H9 (cell line): ENCODE data around the gene SLX4. TPM values are rescaled to one million over a fixed set of nuclear protein-coding genes. Genes with fewer than 3 reads are reported as not detected.
A peak's percentile ranks its signal among the peaks of the same experiment; 100 is the strongest.

ENCODE experiments used
- DNase-seq: peaks from one replicate; pipeline ENCODE4 v3.0.0-alpha.2; 2017
- H2AFZ ChIP-seq: one replicate; pipeline ENCODE4 v1.6.1; 2013; ENCODE audit warnings: mild to moderate bottlenecking, low read length, control low read depth, moderate library complexity
- H2AK5ac ChIP-seq: 2 replicates; pipeline ENCODE4 v1.6.1; 2013; ENCODE audit warnings: low read length, control low read depth, mixed read lengths; ENCODE audit not compliant: insufficient read length
- H2BK120ac ChIP-seq: one replicate; pipeline ENCODE4 v1.6.1; 2013; ENCODE audit warnings: low read depth, mild to moderate bottlenecking, low read length, control low read depth, inconsistent platforms; ENCODE audit not compliant: poor library complexity, severe bottlenecking
- H2BK12ac ChIP-seq: 2 replicates; pipeline ENCODE4 v1.6.1; 2013; ENCODE audit warnings: low read length, control low read depth, mixed read lengths, low read depth; ENCODE audit not compliant: insufficient read length
- H2BK15ac ChIP-seq: 2 replicates; pipeline ENCODE4 v1.6.1; 2013; ENCODE audit warnings: low read depth, low read length, control low read depth
- H2BK20ac ChIP-seq: one replicate; pipeline ENCODE4 v1.6.1; 2013; ENCODE audit warnings: low read depth, mild to moderate bottlenecking, low read length, control low read depth, inconsistent platforms; ENCODE audit not compliant: poor library complexity, severe bottlenecking
- H2BK5ac ChIP-seq: 2 replicates; pipeline ENCODE4 v1.6.1; 2013; ENCODE audit warnings: low read length, control low read depth, mixed read lengths; ENCODE audit not compliant: insufficient read length
- H3K14ac ChIP-seq: 2 replicates; pipeline ENCODE4 v1.6.1; 2013; ENCODE audit warnings: low read length, control low read depth; ENCODE audit not compliant: insufficient read depth
- H3K18ac ChIP-seq: 2 replicates; pipeline ENCODE4 v1.6.1; 2013; ENCODE audit warnings: low read depth, mild to moderate bottlenecking, mixed read lengths, low read length, control low read depth; ENCODE audit not compliant: insufficient read length
- H3K23ac ChIP-seq: 2 replicates; pipeline ENCODE4 v1.6.1; 2013; ENCODE audit warnings: low read length, control low read depth, mixed read lengths, low read depth; ENCODE audit not compliant: insufficient read length
- H3K23me2 ChIP-seq: 2 replicates; pipeline ENCODE4 v1.6.1; 2013; ENCODE audit warnings: low read depth, mild to moderate bottlenecking, mixed read lengths, low read length, control low read depth; ENCODE audit not compliant: insufficient read length, poor library complexity, severe bottlenecking
- H3K27ac ChIP-seq: 2 replicates; pipeline ENCODE4 v1.5.1; 2013; ENCODE audit warnings: low read length, control low read depth, mixed read lengths, low read depth; ENCODE audit not compliant: insufficient read length
- H3K27me3 ChIP-seq: 2 replicates; pipeline ENCODE4 v1.6.1; 2013; ENCODE audit warnings: low read length, control low read depth, inconsistent platforms; ENCODE audit not compliant: insufficient read depth
- H3K4ac ChIP-seq: 2 replicates; pipeline ENCODE4 v1.6.1; 2013; ENCODE audit warnings: low read depth, mild to moderate bottlenecking, control low read depth, inconsistent platforms, low read length, moderate library complexity
- H3K4me1 ChIP-seq: 2 replicates; pipeline ENCODE4 v1.6.1; 2013; ENCODE audit warnings: low read length, control low read depth, inconsistent platforms; ENCODE audit not compliant: insufficient read depth
- H3K4me2 ChIP-seq: 2 replicates; pipeline ENCODE4 v1.6.1; 2013; ENCODE audit warnings: low read length, control low read depth, mixed read lengths; ENCODE audit not compliant: insufficient read length, insufficient read depth
- H3K56ac ChIP-seq: 2 replicates; pipeline ENCODE4 v1.6.1; 2013; ENCODE audit warnings: low read depth, mild to moderate bottlenecking, mixed read lengths, low read length, control low read depth; ENCODE audit not compliant: insufficient read length
- H3K79me1 ChIP-seq: 2 replicates; pipeline ENCODE4 v1.6.1; 2013; ENCODE audit warnings: low read depth, mild to moderate bottlenecking, moderate library complexity, low read length, control low read depth, inconsistent platforms; ENCODE audit not compliant: insufficient read depth, poor library complexity, severe bottlenecking
- H3K79me2 ChIP-seq: 2 replicates; pipeline ENCODE4 v1.6.1; 2013; ENCODE audit warnings: low read length, control low read depth, inconsistent platforms; ENCODE audit not compliant: insufficient read depth
- H3K9ac ChIP-seq: 2 replicates; pipeline ENCODE4 v1.6.1; 2013; ENCODE audit warnings: low read length, control low read depth, mixed read lengths; ENCODE audit not compliant: insufficient read length; ENCODE audit errors: extremely low read depth
- H3K9me3 ChIP-seq: one replicate; pipeline ENCODE4 v1.6.1; 2013; ENCODE audit warnings: low read depth, low read length, inconsistent platforms; ENCODE audit not compliant: control insufficient read depth
- H3T11ph ChIP-seq: one replicate; pipeline ENCODE4 v1.6.1; 2013; ENCODE audit warnings: mild to moderate bottlenecking, low read length, control low read depth, inconsistent platforms
- H4K20me1 ChIP-seq: one replicate; pipeline ENCODE4 v1.6.1; 2013; ENCODE audit not compliant: control insufficient read depth, insufficient read length, insufficient read depth
- H4K5ac ChIP-seq: 2 replicates; pipeline ENCODE4 v1.6.1; 2013; ENCODE audit warnings: low read depth, mild to moderate bottlenecking, mixed read lengths, low read length, control low read depth; ENCODE audit not compliant: insufficient read length
- H4K8ac ChIP-seq: replicated peaks from 2 replicates; pipeline ENCODE4 v1.6.1; 2013; ENCODE audit warnings: low read length, control low read depth, mixed read lengths, low read depth; ENCODE audit not compliant: insufficient read length
- H4K91ac ChIP-seq: 2 replicates; pipeline ENCODE4 v1.6.1; 2013; ENCODE audit warnings: low read depth, mild to moderate bottlenecking, moderate library complexity, mixed read lengths, low read length, control low read depth; ENCODE audit not compliant: insufficient read length
- H3K27ac Mint-ChIP-seq, 3 experiments: 2 replicates in 2 of 3; 3 replicates in 1 of 3; pipeline ENCODE4 v1.8.0; 2020 to 2021; ENCODE audit warnings: mixed read lengths in 3 of 3, mild to moderate bottlenecking in 1 of 3, moderate library complexity in 1 of 3
- H3K27me3 Mint-ChIP-seq: 2 replicates; pipeline ENCODE4 v1.8.0; 2021; ENCODE audit warnings: low read depth, mild to moderate bottlenecking, moderate library complexity, mixed read lengths
- H3K36me3 Mint-ChIP-seq, 3 experiments: 2 replicates in 2 of 3; 3 replicates in 1 of 3; pipeline ENCODE4 v1.8.0; 2020 to 2021; ENCODE audit warnings: low read depth in 3 of 3, mixed read lengths in 3 of 3; ENCODE audit not compliant: insufficient read depth in 1 of 3
- H3K4me1 Mint-ChIP-seq, 2 experiments: 2 replicates each; pipeline ENCODE4 v1.8.0; 2020; ENCODE audit warnings: mixed read lengths in 2 of 2
- H3K4me3 Mint-ChIP-seq, 2 experiments: 2 replicates in 1 of 2; 3 replicates in 1 of 2; pipeline ENCODE4 v1.8.0; 2020 to 2021; ENCODE audit warnings: mild to moderate bottlenecking in 2 of 2, mixed read lengths in 2 of 2, moderate library complexity in 1 of 2
- H3K9me3 Mint-ChIP-seq, 2 experiments: 2 replicates in 1 of 2; 3 replicates in 1 of 2; pipeline ENCODE4 v1.8.0; 2020; ENCODE audit warnings: mild to moderate bottlenecking in 2 of 2, mixed read lengths in 2 of 2, moderate library complexity in 1 of 2
- WGBS: extraction: QIAGEN DNeasy Blood & Tissue Kit; methylation state at CpG from one replicate; pipeline ENCODE4 v1.1.7; 2013; ENCODE audit warnings: missing lambda C conversion rate, low lambda C conversion rate, mixed read lengths; ENCODE audit not compliant: insufficient read length; ENCODE audit errors: extremely low coverage; 5-methylcytosine and 5-hydroxymethylcytosine counted together
- total RNA-seq: library from RNA; stranded (reverse); gene quantifications from 2 replicates; pipeline ENCODE4 v1.2.1, GENCODE V29; 2021
- TF ChIP-seq, protein P1 (sequence below): fragments of 200-600 bp; sonication (generic); conservative IDR thresholded peaks from 3 replicates; pipeline ENCODE4 v1.8.0; 2021; ENCODE audit warnings: antibody characterized with exemption, mild to moderate bottlenecking

SLX4 gene
- total RNA-seq, 1 experiment from 2014 or later: 9.9 TPM

DNA sequence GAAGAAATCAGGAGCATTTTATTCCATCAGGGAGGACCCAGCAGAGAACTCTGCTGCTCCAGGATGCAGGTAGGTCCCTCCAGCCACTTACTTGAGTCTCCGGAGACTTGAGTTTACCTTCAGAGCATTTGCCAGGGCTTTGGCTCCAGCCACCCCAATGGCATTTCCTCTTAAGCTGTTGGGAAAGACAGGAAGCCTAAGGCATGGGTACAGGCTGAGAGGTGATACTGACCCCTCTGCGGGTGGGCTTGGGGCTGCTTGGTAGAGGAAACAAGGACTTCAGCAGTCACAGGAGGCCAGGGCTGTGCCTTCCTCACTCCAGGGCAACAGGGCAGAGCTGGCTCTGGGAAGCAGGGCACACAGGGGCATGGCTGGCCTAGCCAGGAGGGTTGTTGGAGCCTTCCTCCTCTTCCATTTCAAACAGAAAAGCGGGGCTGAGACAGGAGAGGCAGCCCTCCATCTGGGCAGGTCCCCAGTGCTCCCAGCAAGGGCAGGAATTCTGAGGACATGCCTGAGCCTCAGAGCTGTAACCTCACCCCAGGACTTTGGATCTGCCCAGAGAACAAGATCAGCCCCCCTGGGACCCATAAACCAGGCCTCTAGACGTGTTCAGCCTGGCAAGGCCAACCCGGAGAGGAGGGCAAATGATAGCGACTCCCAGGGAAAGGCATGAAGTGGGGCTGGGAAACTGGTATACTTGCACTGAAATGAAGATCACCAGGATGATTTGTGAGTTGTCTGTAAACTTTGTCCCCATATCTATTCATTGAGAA lies 68.6 kb downstream of the SLX4 start:
- H3K27me3 Mint-ChIP-seq: peaks cover 2% of the 10 kb centered on the region
- no peak overlapping the region for H3T11ph ChIP-seq
- no peak overlapping the region for H2AK5ac ChIP-seq
- H3K36me3 Mint-ChIP-seq: peaks cover 0 to 3% (median 0%) of the 10 kb centered on the region in 3 experiments; a peak in 2 of 7 replicates
- no CpG with 5 or more reads among the region's 6 CpGs for WGBS
- no peak for DNase-seq
- no peak overlapping the region for H2BK120ac ChIP-seq
- H3K4ac ChIP-seq: no peak overlapping the region
- H4K5ac ChIP-seq: no peak overlapping the region
- no peak overlapping the region for H3K27ac ChIP-seq
- H3K79me2 ChIP-seq: no peaks in the 10 kb centered on the region
- H2BK15ac ChIP-seq: no peak overlapping the region
- H3K4me1 Mint-ChIP-seq: peaks cover 17 to 20% of the 10 kb centered on the region in 2 experiments
- H2BK20ac ChIP-seq: no peak overlapping the region
- H2BK12ac ChIP-seq: no peak overlapping the region
- H3K9ac ChIP-seq: no peak overlapping the region
- H3K56ac ChIP-seq: no peak overlapping the region
- no peak overlapping the region for H3K23ac ChIP-seq
- TF ChIP-seq, protein P1, sequence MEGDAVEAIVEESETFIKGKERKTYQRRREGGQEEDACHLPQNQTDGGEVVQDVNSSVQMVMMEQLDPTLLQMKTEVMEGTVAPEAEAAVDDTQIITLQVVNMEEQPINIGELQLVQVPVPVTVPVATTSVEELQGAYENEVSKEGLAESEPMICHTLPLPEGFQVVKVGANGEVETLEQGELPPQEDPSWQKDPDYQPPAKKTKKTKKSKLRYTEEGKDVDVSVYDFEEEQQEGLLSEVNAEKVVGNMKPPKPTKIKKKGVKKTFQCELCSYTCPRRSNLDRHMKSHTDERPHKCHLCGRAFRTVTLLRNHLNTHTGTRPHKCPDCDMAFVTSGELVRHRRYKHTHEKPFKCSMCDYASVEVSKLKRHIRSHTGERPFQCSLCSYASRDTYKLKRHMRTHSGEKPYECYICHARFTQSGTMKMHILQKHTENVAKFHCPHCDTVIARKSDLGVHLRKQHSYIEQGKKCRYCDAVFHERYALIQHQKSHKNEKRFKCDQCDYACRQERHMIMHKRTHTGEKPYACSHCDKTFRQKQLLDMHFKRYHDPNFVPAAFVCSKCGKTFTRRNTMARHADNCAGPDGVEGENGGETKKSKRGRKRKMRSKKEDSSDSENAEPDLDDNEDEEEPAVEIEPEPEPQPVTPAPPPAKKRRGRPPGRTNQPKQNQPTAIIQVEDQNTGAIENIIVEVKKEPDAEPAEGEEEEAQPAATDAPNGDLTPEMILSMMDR: no peak
- no peak overlapping the region for H2AFZ ChIP-seq
- no peak overlapping the region for H4K91ac ChIP-seq
- no peaks in the 10 kb centered on the region for H3K4me1 ChIP-seq
- H3K27ac Mint-ChIP-seq: 0 out of 7 replicates have a peak overlapping the region, but pooled peaks of 2 of the 3 experiments have one; percentile 20 to 52
- H3K9me3 ChIP-seq: no peaks in the 10 kb centered on the region
- H3K18ac ChIP-seq: no peak overlapping the region
- H4K8ac ChIP-seq: no peak overlapping the region
- no peaks in the 10 kb centered on the region for H4K20me1 ChIP-seq
- H3K23me2 ChIP-seq: no peaks in the 10 kb centered on the region
- no peaks in the 10 kb centered on the region; a peak in 1 of 5 replicates for H3K9me3 Mint-ChIP-seq
- no peaks in the 10 kb centered on the region for H3K27me3 ChIP-seq
- no peak overlapping the region for H3K14ac ChIP-seq
- no peak overlapping the region for H3K4me2 ChIP-seq
- no peaks in the 10 kb centered on the region for H3K79me1 ChIP-seq
- H3K4me3 Mint-ChIP-seq: no peak overlapping the region
- no peak overlapping the region for H2BK5ac ChIP-seq
